Caki2 (cell line): ENCODE data around the gene RASGEF1C. TPM values are rescaled to one million over a fixed set of nuclear protein-coding genes. Genes with fewer than 3 reads are reported as not detected.

ENCODE experiments used
- DNase-seq: peaks from one replicate; pipeline ENCODE4 v3.0.0-alpha.2; 2015; ENCODE audit warnings: low read depth
- in situ Hi-C: cut with HindIII; loops from 2 replicates; pipeline ENCODE4 v1.10.0; 2016; ENCODE audit warnings: low sequenced_read_pairs, low pct_unique_long_range_greater_than_20kb, mixed read lengths
- total RNA-seq: library from RNA; depleted of rRNA; stranded (reverse); fragments of >200 nt; shearing (Covaris generic); gene quantifications from 2 replicates; pipeline ENCODE4 v1.2.3, GENCODE V29; 2014; ENCODE audit warnings: low replicate concordance

RASGEF1C gene
- total RNA-seq, 1 experiment from 2014 or later = 0.64 TPM

DNA sequence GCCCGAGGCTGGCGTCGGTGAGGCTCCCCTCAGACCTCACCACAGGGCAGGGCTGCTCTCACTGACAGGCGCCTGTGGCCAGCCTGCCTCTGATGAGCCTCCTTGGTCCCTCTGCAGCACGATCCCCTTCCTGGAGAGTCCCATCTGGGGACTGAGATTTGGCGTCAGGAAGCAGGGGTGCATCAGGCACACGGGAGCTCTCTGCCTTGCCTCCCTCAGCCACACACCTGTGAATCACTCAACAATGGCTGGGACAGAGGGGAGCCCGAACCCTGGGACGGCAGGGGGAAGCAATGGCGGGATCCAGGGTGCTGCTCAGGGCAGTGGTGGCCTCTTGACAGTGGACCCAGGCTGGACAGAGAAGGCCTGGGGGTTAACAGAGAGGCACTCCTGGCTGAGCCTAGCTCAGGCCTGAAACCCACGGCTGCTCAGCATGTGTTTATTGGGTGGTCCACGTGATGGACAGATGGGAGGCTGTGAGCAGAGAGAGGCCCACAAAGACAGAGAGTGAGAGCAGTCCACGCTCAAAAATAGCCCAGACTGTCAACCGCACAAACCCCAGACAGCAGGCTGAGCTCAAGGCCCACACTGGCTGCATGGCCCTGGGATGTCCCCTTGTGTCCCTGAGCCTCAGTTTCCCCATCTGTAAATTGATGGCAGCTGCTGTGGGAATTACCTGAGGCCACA lies 11.9 kb downstream of the RASGEF1C start:
- DNase-seq = no peak
- in situ Hi-C loops = no loop called here

DNA sequence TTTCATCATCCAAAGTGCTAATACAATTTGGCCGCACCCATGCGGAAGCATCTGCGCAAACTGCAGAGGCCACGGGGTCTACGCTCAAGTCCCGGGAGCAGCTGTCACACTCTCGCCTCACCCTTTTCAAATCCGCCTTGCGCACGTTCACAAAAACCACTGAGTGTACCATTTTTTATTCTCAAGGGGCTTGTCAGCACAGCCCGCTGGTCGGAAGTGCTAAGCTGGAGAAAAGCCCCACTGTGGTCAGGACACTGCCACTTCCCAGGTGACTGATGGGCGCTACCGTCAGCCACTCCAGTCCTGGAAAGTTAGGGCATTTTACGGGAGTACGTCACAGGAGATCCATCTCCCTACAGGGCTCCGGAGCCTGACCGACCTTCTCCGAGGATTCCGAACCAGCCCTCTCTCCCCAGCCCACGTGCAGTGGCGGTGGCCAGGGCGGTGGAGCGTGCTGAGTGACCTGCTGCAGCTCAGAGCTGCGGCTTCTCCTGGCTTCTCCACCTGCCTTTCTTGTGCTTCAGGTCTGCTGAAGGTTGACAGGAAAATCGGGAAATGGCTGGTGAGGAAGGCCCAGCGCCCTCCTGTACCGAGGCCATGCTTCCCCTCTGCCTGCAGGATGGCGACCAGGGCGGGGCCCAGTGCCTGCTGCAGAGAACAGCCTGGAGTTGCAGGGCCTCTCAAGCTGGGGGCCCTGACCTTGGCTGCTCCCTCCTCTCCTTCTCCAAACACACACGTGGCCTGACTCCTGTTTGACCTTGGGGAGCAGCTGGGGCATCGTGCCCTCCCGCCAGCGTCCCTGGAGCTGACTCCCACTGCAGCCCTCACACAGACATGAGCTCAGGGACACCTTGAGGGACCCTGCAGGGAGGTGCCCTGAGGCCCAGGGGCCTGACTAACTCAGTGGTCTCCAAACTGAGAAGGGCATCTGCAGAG lies 14.3 kb downstream of the RASGEF1C start:
- in situ Hi-C loops = no loop called here
- no peak for DNase-seq

DNA sequence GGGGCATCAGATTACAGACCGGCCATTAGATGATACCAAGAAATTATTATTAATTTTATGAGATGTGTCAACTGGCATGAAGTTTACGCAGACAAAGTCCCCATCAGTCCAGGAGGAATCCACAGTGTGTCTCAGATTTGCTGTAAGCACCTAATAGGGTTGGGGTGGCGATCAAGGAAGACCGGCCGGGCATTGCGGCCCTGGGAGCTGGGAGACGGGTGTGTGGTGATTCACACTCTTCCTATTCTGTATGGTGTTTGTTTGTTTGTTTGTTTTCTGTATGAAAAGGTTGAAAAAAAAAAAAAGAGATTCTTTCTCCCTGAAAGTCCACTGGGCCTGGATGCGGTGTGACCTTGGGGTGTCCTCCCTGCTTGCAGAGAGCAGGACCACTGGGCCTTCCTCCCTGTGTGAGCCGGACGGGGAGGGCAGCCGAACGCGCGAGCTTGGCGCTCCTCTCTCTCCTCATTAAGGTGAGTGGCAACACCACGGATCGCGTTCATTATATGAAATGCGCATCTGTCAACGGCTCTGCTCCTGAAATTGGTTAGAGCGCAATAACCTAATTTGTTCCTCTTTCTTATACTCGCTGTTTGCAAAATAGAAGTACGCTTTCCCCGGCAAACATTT lies 15.1 kb downstream of the RASGEF1C start:
- in situ Hi-C loops = no loop called here
- no peak for DNase-seq

DNA sequence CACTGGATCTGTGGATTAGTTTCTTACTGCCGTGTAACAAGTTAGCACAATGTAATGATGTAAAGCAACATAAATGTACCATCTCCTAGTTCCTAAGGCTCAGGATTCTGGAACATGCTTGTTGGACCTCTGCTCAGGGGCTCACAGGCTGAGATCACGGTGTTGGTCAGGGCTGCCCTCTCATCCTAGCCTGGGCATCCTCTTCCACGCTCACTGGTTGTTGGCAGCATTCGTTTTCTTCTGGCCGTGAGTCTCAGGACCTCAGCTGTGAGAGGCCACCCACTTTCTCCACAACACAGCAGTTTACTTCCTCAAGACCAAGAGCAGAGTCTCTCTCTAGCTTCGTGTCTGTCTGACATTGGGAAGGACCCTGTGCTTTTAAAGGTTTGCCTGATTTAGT lies 17.3 kb downstream of the RASGEF1C start:
- in situ Hi-C loops = no loop called here
- no peak for DNase-seq

DNA sequence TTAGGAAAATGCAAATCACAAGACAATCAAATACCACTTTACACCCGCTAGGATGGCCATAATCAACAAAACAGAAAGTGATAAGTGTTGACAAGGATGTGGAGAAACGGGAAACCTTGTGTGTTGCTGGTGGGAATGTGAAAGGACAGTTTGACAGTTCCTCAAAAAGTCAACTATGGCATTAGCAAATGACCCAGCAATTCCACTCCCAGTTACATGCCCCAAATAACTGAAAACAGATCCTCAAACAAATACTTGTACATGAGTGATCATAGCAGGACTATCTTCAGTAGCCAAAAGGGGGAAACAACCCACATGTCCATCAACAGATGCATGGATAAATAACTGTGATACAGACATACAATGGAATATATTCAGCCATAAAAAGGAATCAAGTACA lies 21.2 kb downstream of the RASGEF1C start:
- in situ Hi-C loops = no loop called here
- no peak for DNase-seq

DNA sequence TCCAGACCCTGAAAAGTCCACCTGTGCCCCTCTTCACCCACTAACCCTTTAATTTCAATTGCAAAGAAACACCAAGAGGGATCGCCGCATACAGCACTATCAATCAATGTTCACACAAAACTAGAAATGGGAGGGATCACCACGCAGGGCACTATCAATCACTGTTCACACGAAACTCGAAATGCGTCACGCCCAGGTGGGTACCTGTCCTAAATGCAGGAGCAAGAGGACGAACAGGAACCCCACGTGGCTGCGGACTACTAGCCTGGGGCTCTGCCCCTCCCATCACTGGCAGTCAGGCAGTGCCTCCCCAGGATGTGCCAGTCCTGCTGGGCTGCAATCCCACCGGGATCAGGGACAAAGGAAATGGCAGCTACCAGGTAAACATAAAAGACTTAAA lies 28.2 kb downstream of the RASGEF1C start:
- no peak for DNase-seq
- in situ Hi-C loops = no loop called here

DNA sequence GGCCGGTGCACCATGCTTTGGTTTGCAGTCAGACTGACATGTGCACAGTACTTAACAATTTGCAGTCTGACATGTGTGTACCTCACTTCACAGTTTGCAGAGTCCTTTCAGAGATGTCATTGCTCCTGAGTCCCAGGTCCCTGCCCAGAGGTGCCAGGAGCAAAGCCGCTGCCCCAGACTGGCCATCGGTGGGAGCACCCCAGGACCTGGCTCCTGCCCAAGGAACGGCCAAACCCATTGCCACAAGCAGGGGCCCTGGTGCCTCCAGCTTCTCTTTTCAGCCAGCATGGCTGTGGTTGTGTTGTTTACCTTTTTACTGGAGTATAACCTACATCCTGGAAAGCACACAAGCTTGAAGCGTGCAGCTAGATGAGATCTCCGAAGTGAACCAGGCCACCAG lies 28.6 kb downstream of the RASGEF1C start:
- no peak for DNase-seq
- in situ Hi-C loops = no loop called here

DNA sequence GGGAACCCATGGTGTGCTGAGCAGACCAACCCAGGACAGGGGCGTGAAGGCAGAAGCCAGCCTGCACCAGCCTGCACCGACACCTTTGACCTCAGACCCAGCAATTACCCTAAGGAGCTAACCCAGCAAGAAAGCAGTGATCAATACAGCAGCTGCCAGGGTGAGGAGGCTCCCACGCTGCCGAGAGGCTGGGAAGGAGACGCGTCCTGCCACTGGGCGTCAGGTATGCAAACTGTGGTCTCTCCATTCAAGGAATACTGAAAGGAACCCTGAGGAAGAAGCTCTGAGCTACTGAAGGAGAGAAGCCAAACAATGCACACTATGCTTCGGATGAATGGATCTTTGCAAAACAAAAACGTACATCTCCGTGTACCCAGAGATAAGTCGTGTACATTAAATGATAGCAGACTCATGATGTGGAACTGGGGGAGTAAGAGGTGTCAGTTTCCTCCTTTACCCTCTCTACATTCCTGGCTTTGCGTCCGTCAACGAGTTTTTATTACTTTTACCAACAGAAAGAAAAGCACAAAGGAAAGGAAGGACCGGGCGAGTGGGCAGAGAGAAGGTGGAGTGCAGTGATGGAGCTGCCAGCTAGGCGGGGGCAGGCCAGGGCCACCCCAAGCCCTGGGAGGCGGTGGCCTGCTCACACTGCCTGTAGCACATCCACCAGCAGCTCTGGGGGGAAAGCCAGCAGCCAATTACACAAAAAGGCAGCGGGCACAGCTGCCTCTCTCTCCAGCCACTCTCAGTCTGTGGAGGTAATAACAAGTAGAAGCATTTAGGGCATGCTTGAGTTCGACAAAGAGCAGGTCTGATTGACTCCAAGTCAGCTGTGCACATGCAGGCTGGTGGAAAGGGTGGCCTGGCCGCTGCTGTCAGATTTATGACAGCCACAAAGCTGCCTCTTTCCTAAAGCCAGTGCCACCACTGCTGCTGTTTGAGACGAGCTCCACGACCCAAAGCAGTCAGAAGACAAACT lies 29.3 kb downstream of the RASGEF1C start:
- DNase-seq = no peak
- in situ Hi-C loops = no loop called here

DNA sequence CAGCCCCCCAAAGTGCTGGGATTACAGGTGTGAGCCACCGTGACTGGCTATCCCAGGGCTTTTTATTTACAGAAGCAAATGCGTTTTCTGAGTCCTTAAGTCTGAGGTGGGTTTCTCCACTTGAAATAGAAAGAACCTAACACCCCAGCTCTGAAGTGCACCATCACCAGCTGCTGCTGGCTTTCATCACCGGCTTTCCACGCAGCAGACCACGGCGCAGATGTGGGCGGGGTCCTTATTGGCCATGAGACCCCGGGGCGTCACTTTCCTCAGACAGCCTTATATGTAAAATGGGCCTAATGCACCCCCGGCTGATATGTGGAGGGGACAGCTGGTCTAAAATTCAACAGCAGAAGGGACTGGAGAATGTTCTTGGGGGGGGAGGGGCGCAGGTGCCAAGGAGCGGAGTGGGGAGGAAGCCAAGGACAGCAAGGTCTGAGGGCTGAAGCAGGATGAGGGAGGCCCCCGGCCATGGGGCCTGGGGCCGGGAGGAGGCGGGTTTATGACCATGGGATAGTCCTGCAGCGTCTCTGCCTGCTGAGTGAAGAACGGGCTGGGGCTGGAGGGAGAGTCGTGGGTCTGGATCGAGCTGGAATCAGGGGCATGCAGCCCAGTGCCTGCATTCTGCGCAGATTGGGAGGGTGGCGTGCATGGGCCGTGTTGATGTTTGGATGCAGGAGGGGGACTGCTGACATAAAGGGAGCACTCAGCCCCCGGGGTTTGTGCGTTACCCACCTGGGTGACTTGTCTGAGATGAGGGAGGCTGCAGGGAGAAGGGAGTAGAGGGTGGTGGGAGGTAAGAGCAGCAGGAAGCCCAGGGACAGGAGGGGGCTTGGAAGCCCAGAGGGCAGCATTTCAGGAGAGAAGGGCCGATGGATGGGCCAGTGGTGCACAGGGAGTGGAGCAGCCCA lies 30.2 kb downstream of the RASGEF1C start:
- in situ Hi-C loops = no loop called here
- DNase-seq = no peak

DNA sequence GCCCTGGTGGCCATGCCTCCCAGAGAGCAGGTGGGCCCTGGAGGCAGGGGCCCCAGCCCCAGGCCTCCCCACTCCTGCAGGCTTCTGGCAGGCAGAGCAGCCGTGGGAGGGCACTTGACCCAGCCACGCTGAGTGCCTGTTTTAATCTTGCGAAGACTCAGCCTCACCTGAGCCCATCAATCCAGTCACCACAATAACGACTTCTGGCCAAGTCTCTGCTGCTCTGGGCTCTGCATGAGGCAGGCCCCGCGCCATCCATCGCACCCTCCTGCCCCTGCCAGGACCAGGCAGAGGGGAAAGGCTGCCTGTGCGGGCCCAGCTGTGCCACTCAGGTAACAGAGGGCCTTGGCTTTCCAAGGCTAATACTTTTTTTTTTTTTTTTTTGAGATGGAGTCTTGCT lies 32.8 kb downstream of the RASGEF1C start:
- in situ Hi-C loops = no loop called here
- DNase-seq = no peak

DNA sequence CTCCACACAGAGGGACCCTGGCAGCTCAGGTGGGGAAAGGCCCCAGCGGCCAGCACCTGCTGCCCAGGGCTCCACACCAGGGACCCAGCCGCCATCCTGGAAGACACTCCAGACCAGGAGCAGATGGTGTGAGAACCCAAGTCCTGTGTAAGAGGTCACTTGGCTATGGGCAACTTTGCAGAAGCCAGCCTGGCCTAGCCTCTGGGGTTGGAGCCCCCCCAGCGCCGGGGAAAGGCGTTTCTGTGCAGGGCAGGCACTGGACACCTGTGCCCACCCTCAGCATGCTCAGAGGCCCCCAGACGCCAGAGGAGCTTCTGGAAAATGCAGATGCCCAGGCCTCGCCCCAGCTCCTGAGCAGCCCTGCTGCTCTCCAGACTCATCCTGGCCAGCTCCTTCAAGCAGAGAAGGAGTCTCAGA lies 34.0 kb downstream of the RASGEF1C start:
- DNase-seq = no peak
- in situ Hi-C loops = no loop called here

DNA sequence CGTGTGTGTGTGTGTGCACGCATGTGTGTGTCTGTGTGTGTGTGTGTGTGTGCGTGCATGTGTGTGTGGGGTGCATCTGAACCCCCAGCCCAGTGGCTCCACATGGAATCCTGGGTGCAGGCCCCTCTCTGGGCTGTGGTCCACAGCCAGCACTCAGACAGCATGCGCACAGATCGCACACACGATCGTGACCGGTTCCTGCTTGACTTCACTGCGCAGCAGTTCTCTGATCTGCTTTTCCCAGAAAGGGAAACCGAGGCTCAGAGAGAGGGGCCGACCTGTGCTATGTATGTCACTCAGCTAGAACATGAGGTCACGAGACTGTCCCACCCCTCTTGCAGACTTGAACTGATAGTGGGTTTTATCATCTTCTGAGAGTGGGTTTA lies 34.4 kb downstream of the RASGEF1C start:
- no peak for DNase-seq
- in situ Hi-C loops = no loop called here

DNA sequence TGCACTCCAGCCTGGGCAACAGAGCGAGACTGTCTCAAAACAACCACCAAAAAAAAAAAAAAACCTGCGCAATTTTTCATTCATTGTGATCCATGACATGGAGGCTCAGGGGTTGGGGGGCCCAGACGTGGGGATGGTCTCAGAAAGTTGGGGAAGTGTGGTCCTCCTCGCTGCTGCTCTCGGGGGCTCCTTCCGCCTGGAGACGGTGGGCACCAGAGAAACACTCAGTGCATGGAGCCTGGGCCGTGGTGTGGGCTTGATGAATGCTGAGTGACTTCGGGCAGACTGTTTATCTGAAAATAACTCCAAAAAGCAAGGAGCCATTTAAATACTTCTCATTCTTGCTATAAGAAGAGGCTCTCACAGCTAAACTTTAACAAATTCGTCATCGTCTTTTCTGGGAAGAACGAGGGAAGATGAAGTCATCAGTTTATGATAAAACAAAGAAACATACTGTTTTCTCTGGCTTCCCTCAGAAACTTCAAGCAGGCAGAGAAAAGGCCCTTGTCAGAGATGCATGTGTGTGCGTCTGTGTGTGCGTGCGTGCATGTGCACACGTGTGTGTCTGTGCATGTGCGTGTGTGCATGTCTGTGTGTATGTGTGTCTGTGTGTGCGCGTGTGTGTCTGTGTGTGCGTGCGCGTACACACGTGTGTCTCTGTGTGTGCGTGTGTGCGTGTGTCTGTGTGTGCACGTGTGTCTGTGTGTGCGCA lies 35.0 kb downstream of the RASGEF1C start:
- peak; percentile 69 for DNase-seq
- in situ Hi-C loops = no loop called here

DNA sequence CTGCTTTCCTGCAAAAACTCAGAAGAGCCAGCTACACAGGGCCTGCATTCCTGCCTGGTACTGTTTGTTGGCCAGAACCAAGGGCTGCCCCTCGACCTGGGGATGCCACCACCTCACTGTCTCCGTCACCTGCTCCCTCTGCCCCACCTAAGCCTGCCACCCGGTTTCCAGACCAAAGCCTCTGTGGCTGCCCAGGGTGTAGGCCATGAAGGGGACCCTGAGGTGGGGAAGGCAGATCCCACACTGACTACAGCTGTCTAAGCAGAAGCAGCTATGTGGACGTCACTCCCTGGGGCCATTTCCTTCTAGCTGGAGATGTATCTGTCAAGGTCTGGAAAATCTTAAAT lies 35.8 kb downstream of the RASGEF1C start:
- in situ Hi-C loops = no loop called here
- no peak for DNase-seq

DNA sequence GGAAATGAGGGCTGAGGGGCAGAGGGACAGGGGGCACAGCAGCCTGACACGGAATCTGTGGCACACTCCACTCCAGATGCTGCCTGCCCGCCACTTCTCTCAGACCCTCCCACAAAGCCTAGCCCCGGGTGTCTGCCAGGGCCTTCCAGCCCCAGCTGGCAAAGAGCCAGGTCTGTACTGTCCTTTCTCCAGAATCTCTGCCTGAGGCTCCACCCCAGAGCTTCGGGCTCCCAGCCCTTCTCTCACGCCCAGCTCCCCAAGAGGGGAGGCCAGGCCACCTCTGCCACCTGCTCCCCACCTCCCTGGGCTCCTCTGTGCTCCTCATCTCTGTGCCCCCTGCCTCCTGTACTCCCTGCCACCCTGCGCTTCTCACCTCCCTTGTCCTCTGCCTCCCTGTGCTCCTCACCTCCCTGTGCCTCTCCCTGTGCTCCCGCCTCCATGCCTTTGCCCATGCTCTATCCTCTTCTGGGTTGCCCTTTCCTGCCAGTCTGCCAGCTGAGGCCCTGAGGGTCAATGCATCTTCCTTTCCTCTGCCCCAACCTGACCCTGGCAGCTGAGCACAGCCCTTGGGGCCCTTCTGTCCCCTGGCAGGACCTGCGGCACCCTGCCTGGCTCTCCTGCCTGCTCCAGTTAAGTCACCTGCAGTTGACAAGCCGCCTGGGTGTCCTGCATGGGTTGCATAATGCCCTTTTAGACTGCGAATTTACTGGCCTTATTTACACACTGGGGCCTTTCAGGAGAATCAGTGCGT lies 36.4 kb downstream of the RASGEF1C start:
- in situ Hi-C loops = no loop called here
- DNase-seq = no peak

DNA sequence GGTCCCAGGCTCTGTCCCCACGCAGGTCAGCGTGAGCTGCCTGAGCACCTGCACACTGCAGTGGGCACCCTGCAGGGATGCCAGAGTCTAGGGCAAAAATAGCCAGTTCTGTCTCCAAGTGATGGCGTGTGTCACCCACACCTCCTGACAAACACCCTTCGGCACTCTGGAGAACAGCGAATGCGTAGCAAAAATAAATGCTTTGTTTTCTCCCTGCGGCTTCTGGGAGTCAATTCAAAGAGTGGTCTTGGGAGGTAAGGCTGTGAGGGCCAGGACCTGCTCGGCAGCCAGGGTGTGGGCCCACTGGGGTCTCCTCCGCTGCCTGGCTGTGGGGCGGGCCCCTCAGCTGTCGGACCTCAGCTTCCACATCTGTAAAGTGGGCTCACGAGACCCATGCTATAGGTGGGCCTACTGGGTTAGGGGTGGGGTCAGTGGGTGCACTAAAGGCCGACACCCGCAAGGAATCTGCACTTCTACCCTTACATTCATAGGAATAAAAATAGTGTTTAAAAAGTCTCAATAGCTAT lies 37.4 kb downstream of the RASGEF1C start:
- DNase-seq = no peak
- in situ Hi-C loops = no loop called here
